HepG2 (cell line): ENCODE data around the gene RNF13. TPM values are rescaled to one million over a fixed set of nuclear protein-coding genes. Genes with fewer than 3 reads are reported as not detected.
A peak's percentile ranks its signal among the peaks of the same experiment; 100 is the strongest.

Experiments
- ATRX ChIP-seq: sonication (generic); formaldehyde crosslinking; IDR thresholded peaks from 2 replicates; pipeline ENCODE4 v1.4.0; 2020; ENCODE audit warnings: missing genetic modification reagents, borderline replicate concordance
- DRAP1 ChIP-seq: IDR thresholded peaks from 2 replicates; pipeline ENCODE4 v1.6.1; 2016; ENCODE audit warnings: missing genetic modification reagents, missing compliant biosample characterization
- GATAD2A ChIP-seq: IDR thresholded peaks from 2 replicates; pipeline ENCODE4 v1.6.1; 2016
- GMEB1 ChIP-seq: sonication (generic); formaldehyde crosslinking; IDR thresholded peaks from 2 replicates; pipeline ENCODE4 v1.5.1; 2020; ENCODE audit warnings: missing genetic modification reagents, mild to moderate bottlenecking, borderline replicate concordance
- IKZF1 ChIP-seq: fragments of 450-650 bp; IDR thresholded peaks from 2 replicates; pipeline ENCODE4 v1.7.1; 2016
- RAD21 ChIP-seq: fragments of 450-650 bp; formaldehyde crosslinking; IDR thresholded peaks from 2 replicates; pipeline ENCODE4 v1.5.0; 2020; ENCODE audit warnings: mild to moderate bottlenecking
- REXO4 ChIP-seq: sonication (generic); formaldehyde crosslinking; IDR thresholded peaks from 2 replicates; pipeline ENCODE4 v1.8.0; 2022; ENCODE audit warnings: missing genetic modification reagents, mild to moderate bottlenecking, borderline replicate concordance
- SRY ChIP-seq: sonication (generic); formaldehyde crosslinking; IDR thresholded peaks from 2 replicates; pipeline ENCODE4 v1.8.0; 2022; ENCODE audit warnings: mild to moderate bottlenecking, missing genetic modification reagents
- TSC22D2 ChIP-seq: sonication (generic); formaldehyde crosslinking; IDR thresholded peaks from 2 replicates; pipeline ENCODE4 v1.5.1; 2020; ENCODE audit warnings: missing genetic modification reagents, mild to moderate bottlenecking, borderline replicate concordance
- U2AF2 ChIP-seq: fragments of 200-400 bp; formaldehyde crosslinking; IDR thresholded peaks from 2 replicates; pipeline ENCODE4 v1.6.1; 2017; ENCODE audit warnings: low read depth, mild to moderate bottlenecking, low read length
- ZBTB3 ChIP-seq: sonication (generic); formaldehyde crosslinking; IDR thresholded peaks from 2 replicates; pipeline ENCODE4 v1.4.0; 2020; ENCODE audit warnings: low read depth, mild to moderate bottlenecking, moderate library complexity, missing genetic modification reagents, borderline replicate concordance
- ZHX1 ChIP-seq: sonication (generic); formaldehyde crosslinking; IDR thresholded peaks from 2 replicates; pipeline ENCODE4 v1.8.1; 2022; ENCODE audit warnings: low read depth, mild to moderate bottlenecking, missing genetic modification reagents
- ZNF382 ChIP-seq: sonication (generic); formaldehyde crosslinking; IDR thresholded peaks from 2 replicates; pipeline ENCODE4 v1.5.0; 2020; ENCODE audit warnings: missing genetic modification reagents, mild to moderate bottlenecking, borderline replicate concordance
- ZNF552 ChIP-seq: sonication (generic); formaldehyde crosslinking; IDR thresholded peaks from 2 replicates; pipeline ENCODE4 v1.9.0; 2022; ENCODE audit warnings: missing genetic modification reagents, mild to moderate bottlenecking, borderline replicate concordance
- ZNF609 ChIP-seq: sonication (generic); formaldehyde crosslinking; IDR thresholded peaks from 2 replicates; pipeline ENCODE4 v1.4.0; 2020; ENCODE audit warnings: mild to moderate bottlenecking, missing genetic modification reagents, borderline replicate concordance
- ZNF747 ChIP-seq: sonication (generic); formaldehyde crosslinking; IDR thresholded peaks from 2 replicates; pipeline ENCODE4 v1.8.1; 2023; ENCODE audit warnings: missing genetic modification reagents, mild to moderate bottlenecking, borderline replicate concordance
- ZNF749 ChIP-seq: sonication (generic); formaldehyde crosslinking; IDR thresholded peaks from 2 replicates; pipeline ENCODE4 v1.8.0; 2022; ENCODE audit warnings: mild to moderate bottlenecking, missing genetic modification reagents, moderate library complexity, borderline replicate concordance
- ZNF816 ChIP-seq: sonication (generic); formaldehyde crosslinking; IDR thresholded peaks from 2 replicates; pipeline ENCODE4 v1.8.0; 2022; ENCODE audit warnings: missing genetic modification reagents, mild to moderate bottlenecking, borderline replicate concordance
- polyA plus RNA-seq, 8 experiments: library from polyadenylated mRNA; depleted of rRNA in 3 of 8; stranded (reverse) in 7 of 8; unstranded in 1 of 8; fragments of >200 nt; fragmentation: Illumina TruSeq in 4 of 8; extraction: Trizol in 4 of 8; gene quantifications; 2 replicates each; pipeline versions ENCODE4 v1.2.1 to v1.2.3, GENCODE V29; 2011 to 2016; ENCODE audit warnings: low read depth in 4 of 8, missing spikeins in 1 of 8, mixed read lengths in 1 of 8; ENCODE audit not compliant: insufficient read depth in 1 of 8
- total RNA-seq, 5 experiments: library from RNA; depleted of rRNA; stranded (reverse); fragments of >200 nt; fragmentation: Illumina TruSeq; extraction: Trizol; gene quantifications; 2 replicates each; pipeline ENCODE4 v1.2.3, GENCODE V29; 2016; ENCODE audit warnings: low read depth in 1 of 5

Gene RNF13
- total and polyA plus RNA-seq, 2 of the 13 experiments (the other 11 are each of a cell fraction or from before 2014, with no cell fraction given), result 39.8 to 46.0 TPM

GRCh38 chr3:149808209-149808829 lies 4.7 kb upstream of the RNF13 start (continued):
- TF ChIP-seq ZHX1 (CRISPR knock-in tag) (no peak), GMEB1 (CRISPR knock-in tag) (no peak), ZBTB3 (CRISPR knock-in tag) (no peak), ZNF816 (CRISPR knock-in tag) (no peak), RAD21 (CRISPR knock-in tag) (peak; percentile 41; the same call in 1 of the 2 replicates), ZNF747 (no peak), ZNF609 (CRISPR knock-in tag) (no peak), U2AF2 (no peak), ZNF382 (CRISPR knock-in tag) (no peak), ZNF749 (no peak), DRAP1 (CRISPR knock-in tag) (no peak), REXO4 (CRISPR knock-in tag) (no peak), TSC22D2 (CRISPR knock-in tag) (no peak), GATAD2A (CRISPR knock-in tag) (peak; percentile 44), IKZF1 (no peak), ZNF552 (no peak), ATRX (no peak), SRY (CRISPR knock-in tag) (no peak)
